LNCaP clone FGC (cell line): ENCODE measurements around the gene GNAO1.

Experiments used
- DNase-seq: peaks from one replicate; pipeline ENCODE4 v3.0.0-alpha.2; 2011; ENCODE audit warnings: low read depth
- H3K4me3 ChIP-seq: 2 replicates; pipeline ENCODE4 v1.5.1; 2011; ENCODE audit warnings: mild to moderate bottlenecking, low read depth, low read length, control low read depth
- CTCF ChIP-seq: IDR thresholded peaks from 2 replicates; pipeline ENCODE4 v1.5.1; 2012; ENCODE audit warnings: mild to moderate bottlenecking; ENCODE audit not compliant: control insufficient read depth, insufficient read depth; ENCODE audit errors: extremely low read depth

GNAO1 gene

DNA sequence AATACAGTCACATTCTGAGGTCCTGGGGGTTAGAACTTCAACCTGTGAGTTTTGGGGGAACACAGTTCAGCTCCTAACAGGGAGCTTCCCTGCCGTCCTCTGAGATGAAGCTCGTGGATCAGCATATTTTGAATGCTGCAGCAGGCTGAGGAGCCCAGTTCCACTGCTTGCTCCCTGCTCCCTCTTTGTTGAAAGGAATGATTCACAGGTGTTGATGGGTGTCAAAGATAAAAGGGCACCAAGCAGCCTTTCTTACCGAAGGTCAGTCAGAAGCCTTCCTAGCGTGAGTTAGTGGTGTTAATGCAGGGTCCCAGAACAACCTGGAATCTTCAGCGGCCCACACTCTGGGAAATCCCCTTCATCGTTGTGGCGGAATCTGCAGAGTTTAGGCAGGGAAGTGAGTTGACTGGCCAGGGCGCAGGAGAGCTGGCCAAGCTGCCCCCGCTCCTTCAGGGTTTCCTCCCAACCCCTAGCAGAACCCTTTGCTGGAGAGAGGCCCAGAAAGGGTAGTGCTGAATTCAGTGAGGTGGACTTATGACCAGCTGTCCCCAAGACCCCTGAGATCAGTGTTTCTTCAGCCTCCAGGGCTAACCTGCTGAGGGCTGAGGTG is 114.8 kb downstream of the GNAO1 start:
- no peak for TF ChIP-seq CTCF
- no peak overlapping the region for H3K4me3 ChIP-seq
- DNase-seq, result no peak

GRCh38 chr16:56306690-56307533 is 115.6 kb downstream of the GNAO1 start:
- TF ChIP-seq CTCF, result no peak
- no peak for DNase-seq
- H3K4me3 ChIP-seq, result no peak overlapping the region

DNA sequence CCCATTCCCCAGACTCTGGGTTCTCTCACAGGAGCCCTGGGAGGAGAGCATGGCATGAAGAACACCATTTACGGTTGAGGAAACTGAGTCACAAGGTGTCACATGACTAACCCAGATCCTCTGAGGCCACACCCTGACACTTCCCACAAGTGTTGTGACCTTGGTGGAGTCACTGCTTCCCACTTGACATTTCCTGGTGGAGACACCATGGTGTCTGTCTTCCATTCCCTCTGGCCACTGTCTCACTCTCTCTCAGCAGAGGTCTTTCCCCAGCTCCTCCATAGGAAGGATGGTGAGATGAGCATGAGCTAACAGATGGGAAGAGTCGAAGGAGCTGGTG is 116.2 kb downstream of the GNAO1 start:
- no peak for TF ChIP-seq CTCF

DNA sequence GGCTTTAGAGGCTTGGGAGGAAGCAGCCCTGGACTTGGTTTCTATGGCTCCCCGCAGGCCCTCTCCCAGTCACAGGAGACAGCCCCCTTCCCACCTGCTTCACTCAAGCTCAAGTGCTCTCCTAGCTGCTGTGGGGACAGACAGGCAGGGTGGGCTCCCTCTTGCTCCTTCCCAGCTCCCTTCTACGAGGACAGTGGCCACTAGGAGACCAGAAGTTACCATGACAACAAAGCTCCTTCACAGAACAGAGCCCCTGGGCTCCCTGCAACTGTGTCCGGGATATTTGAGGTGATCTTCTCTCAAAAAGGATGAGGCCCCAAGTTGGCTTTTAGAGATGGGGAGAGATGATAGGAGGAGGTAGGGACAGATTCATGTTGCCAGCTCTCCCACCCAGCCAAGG is 117.7 kb downstream of the GNAO1 start:
- no peak overlapping the region for H3K4me3 ChIP-seq
- TF ChIP-seq CTCF, result no peak
- no peak for DNase-seq

More for the DNA sequence above, 116.2 kb downstream of the GNAO1 start:
- H3K4me3 ChIP-seq, result no peak overlapping the region
- DNase-seq, result no peak

DNA sequence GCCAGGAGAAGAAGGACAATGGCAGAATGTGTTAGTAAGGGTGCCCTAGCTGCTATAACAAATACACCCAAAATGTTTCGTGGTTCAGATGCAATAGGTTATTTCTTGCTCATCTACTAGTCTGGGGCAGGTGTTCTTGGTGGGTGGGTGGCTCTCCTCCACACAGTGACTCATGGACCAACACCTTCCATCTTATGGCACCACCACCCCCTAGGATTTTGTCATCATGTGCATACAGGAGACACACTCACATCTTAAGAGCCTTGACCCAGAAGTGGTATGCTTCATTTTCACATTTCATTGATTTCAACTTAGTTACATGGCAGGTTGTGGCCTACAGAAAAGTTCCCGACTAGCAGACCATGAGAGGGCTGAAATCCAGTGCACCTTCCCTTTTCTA is 119.4 kb downstream of the GNAO1 start:
- TF ChIP-seq CTCF, result no peak
- no peak for DNase-seq

DNA sequence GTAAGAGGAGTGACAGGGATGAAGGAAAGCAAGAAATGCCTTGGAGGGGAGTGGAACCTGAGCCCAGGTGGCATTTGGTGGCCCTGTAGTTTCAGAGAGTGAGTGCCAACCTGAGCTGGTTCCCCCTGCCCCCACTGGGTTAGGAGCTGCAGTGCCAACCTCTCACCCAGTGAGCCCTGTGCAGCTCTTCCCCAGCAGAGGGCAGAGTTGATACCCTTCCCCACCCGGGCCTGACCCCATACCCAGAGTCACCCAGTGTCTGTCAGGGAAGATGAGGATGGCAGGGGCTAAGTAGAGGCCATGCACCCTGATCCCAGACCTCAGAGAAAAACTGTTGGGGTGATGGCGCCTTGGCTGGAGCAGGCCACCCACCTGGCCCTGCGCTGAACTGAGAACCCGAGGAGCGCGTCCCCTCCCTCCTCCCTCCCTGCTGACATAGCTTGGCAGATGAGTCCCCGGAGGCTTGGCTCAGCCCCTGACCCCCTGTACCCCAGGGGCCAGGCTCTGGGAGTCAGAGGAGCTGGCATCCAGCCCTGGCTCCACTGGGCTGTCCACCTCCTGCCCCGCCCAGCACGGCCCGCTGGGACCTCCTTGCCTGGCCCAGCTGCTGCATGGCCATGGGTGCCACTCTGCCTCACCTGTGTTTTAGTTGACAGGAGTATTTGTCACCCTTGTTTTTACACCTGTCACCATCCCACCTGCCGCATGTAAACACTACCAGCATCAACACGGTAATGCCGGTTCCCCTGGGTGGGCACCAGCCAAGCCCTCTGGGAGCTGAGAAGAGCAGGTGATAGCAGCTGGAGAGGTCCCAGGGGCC is 120.1 kb downstream of the GNAO1 start:
- no peak overlapping the region for H3K4me3 ChIP-seq
- DNase-seq, result no peak
- TF ChIP-seq CTCF, result peak; percentile 21; the same call in 1 of the 2 replicates

More for the DNA sequence above, 119.4 kb downstream of the GNAO1 start:
- H3K4me3 ChIP-seq, result no peak overlapping the region
